GM10248 (cell line): Measurements from ENCODE around the gene PARP1.

Experiments used
- CTCF ChIA-PET: fragments of 300-600 bp; sonication (Branson Sonifier 250); formaldehyde crosslinking; extraction: SDS; loops from one replicate; lab custom pipeline; 2021; ENCODE audit warnings: antibody characterized with exemption; lab: Yijun Ruan, JAX
- POLR2A ChIA-PET: fragments of 350-650 bp; sonication (Branson Sonifier 250); formaldehyde crosslinking; extraction: SDS; loops from one replicate; lab custom pipeline; 2020; ENCODE audit warnings: antibody characterized with exemption; lab: Yijun Ruan, JAX
- DNase-seq: peaks from one replicate; pipeline ENCODE4 v3.0.0; 2012; ENCODE audit errors: extremely low spot score
- TF ChIP-seq, protein P1 (sequence below): IDR thresholded peaks from 2 replicates; pipeline ENCODE4 v1.5.1; 2012; ENCODE audit warnings: mild to moderate bottlenecking, low read depth; ENCODE audit errors: extremely low read depth, missing control alignments, control extremely low read depth

PARP1 gene

GRCh38 chr1:226353698-226354525, 54.0 kb downstream of the PARP1 start:
- ChIA-PET POLR2A (no interaction called here), CTCF (interaction anchor here (0.6 to 2.0 kb wide), 7 partner anchors 8 to 289 kb away, joined by 3 to 10 read pairs (median 4); partner anchors contain the start of gene PARP1)
- TF ChIP-seq, protein P1, sequence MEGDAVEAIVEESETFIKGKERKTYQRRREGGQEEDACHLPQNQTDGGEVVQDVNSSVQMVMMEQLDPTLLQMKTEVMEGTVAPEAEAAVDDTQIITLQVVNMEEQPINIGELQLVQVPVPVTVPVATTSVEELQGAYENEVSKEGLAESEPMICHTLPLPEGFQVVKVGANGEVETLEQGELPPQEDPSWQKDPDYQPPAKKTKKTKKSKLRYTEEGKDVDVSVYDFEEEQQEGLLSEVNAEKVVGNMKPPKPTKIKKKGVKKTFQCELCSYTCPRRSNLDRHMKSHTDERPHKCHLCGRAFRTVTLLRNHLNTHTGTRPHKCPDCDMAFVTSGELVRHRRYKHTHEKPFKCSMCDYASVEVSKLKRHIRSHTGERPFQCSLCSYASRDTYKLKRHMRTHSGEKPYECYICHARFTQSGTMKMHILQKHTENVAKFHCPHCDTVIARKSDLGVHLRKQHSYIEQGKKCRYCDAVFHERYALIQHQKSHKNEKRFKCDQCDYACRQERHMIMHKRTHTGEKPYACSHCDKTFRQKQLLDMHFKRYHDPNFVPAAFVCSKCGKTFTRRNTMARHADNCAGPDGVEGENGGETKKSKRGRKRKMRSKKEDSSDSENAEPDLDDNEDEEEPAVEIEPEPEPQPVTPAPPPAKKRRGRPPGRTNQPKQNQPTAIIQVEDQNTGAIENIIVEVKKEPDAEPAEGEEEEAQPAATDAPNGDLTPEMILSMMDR, result no peak
- no peak for DNase-seq

- no peak for DNase-seq
- CTCF ChIA-PET, result interaction anchor here (2.0 kb wide), 1 partner anchor 18 kb away, joined by 10 read pairs; no protein-coding TSS in a partner anchor
- POLR2A ChIA-PET, result no interaction called here
- TF ChIP-seq, protein P1, result no peak
Observed at GRCh38 chr1:226351709-226352108, 56.2 kb downstream of the PARP1 start.

DNA sequence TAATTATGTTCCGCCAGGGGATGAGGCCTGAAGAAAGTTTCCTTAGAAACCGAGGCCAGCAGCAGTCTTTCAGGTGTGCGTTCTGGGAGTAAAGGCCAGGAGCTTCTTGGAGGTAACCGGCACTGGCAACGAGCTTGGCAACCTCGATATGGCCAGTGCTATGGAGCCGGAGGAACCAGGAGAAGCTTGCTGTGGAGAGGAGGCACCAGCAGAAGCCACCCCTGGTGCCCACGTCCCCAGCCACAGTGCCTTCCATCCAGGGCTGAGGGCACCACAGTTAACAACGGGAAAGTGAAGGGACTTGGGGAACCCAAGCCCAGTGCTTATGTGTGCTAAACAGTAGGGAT, 57.4 kb downstream of the PARP1 start:
- TF ChIP-seq, protein P1, result no peak
- DNase-seq, result no peak
- ChIA-PET CTCF (no interaction called here), POLR2A (no interaction called here)

GRCh38 chr1:226349801-226350518, 57.9 kb downstream of the PARP1 start:
- DNase-seq, result peak; percentile 73
- TF ChIP-seq, protein P1, result no peak
- ChIA-PET CTCF (interaction anchor here (0.9 kb wide), 1 partner anchor 224 kb away, joined by 3 read pairs; no protein-coding TSS in a partner anchor), POLR2A (no interaction called here)

- TF ChIP-seq, protein P1, result no peak
- DNase-seq, result no peak
- CTCF ChIA-PET, result interaction anchor here (0.9 to 1.6 kb wide), 3 partner anchors 16 to 224 kb away, joined by 3 to 5 read pairs (median 3); no protein-coding TSS in a partner anchor
- POLR2A ChIA-PET, result no interaction called here
Observed at GRCh38 chr1:226349081-226349480, 58.8 kb downstream of the PARP1 start.

GRCh38 chr1:226344441-226345259, 63.2 kb downstream of the PARP1 start:
- ChIA-PET POLR2A (no interaction called here), CTCF (interaction anchor here (1.1 kb wide), 1 partner anchor 11 kb away, joined by 5 read pairs; no protein-coding TSS in a partner anchor)
- DNase-seq, result no peak
- TF ChIP-seq, protein P1, result no peak
